KMS-11 (cell line): ENCODE data around the gene ISCA2.
A peak's percentile ranks its signal among the peaks of the same experiment; 100 is the strongest.

Source experiments
- H2AFZ ChIP-seq: fragments of 200-600 bp; sonication (generic); 2 replicates; pipeline ENCODE4 v1.6.1; 2016; ENCODE audit warnings: antibody characterized with exemption, mixed run types, low read depth
- H3K27ac ChIP-seq: fragments of 200-600 bp; sonication (generic); 2 replicates; pipeline ENCODE4 v1.6.1; 2016; ENCODE audit warnings: mild to moderate bottlenecking, mixed run types
- H3K27me3 ChIP-seq: fragments of 200-600 bp; sonication (generic); 2 replicates; pipeline ENCODE4 v1.6.1; 2017; ENCODE audit warnings: mild to moderate bottlenecking, low read depth, mixed run types, moderate library complexity; ENCODE audit not compliant: insufficient read depth
- H3K36me3 ChIP-seq: fragments of 200-600 bp; sonication (generic); 2 replicates; pipeline ENCODE4 v1.6.1; 2017; ENCODE audit warnings: mild to moderate bottlenecking, mixed run types; ENCODE audit not compliant: insufficient read depth
- H3K4me1 ChIP-seq: fragments of 200-600 bp; sonication (generic); 2 replicates; pipeline ENCODE4 v1.6.1; 2016; ENCODE audit warnings: mild to moderate bottlenecking, low read depth, mixed run types; ENCODE audit not compliant: poor library complexity, severe bottlenecking
- H3K4me2 ChIP-seq: fragments of 200-600 bp; sonication (generic); 2 replicates; pipeline ENCODE4 v1.7.0; 2016; ENCODE audit warnings: mild to moderate bottlenecking, mixed run types
- H3K4me3 ChIP-seq: fragments of 200-600 bp; sonication (generic); IDR thresholded peaks from 2 replicates; pipeline ENCODE4 v1.6.1; 2017; ENCODE audit warnings: low read depth, low read length, mixed read lengths; ENCODE audit not compliant: insufficient read depth
- H3K79me2 ChIP-seq: fragments of 200-600 bp; sonication (generic); 2 replicates; pipeline ENCODE4 v1.6.1; 2016; ENCODE audit warnings: low read depth, mixed run types; ENCODE audit not compliant: insufficient read depth
- H3K9ac ChIP-seq: fragments of 200-600 bp; sonication (generic); 2 replicates; pipeline ENCODE4 v1.6.1; 2016; ENCODE audit warnings: mild to moderate bottlenecking, mixed run types
- H4K20me1 ChIP-seq: fragments of 200-600 bp; sonication (generic); 2 replicates; pipeline ENCODE4 v1.6.1; 2016; ENCODE audit warnings: mild to moderate bottlenecking, mixed run types; ENCODE audit not compliant: insufficient read depth
- CTCF ChIP-seq: fragments of 200-600 bp; sonication (generic); conservative IDR thresholded peaks from 2 replicates; pipeline ENCODE4 v1.6.1; 2017; ENCODE audit warnings: low read depth, mild to moderate bottlenecking, antibody characterized with exemption, low read length, moderate library complexity, mixed read lengths

The ISCA2 gene

GRCh38 chr14:74510959-74511409, 17.4 kb downstream of the ISCA2 start:
- no peak for TF ChIP-seq CTCF
- Histone ChIP-seq H3K27me3 (peaks cover 43% of the 10 kb centered on the region), H4K20me1 (no peaks in the 10 kb centered on the region), H3K4me3 (no peak overlapping the region), H3K27ac (no peak overlapping the region), H2AFZ (no peak overlapping the region), H3K4me2 (no peak overlapping the region), H3K4me1 (peaks cover 8% of the 10 kb centered on the region), H3K36me3 (no peaks in the 10 kb centered on the region), H3K79me2 (no peaks in the 10 kb centered on the region), H3K9ac (no peak overlapping the region)

GRCh38 chr14:74511966-74512830, 18.6 kb downstream of the ISCA2 start:
- no peak overlapping the region for H3K4me3 ChIP-seq
- no peak overlapping the region for H3K27ac ChIP-seq
- H3K27me3 ChIP-seq = peaks cover 44% of the 10 kb centered on the region
- H4K20me1 ChIP-seq = no peaks in the 10 kb centered on the region
- no peak overlapping the region for H2AFZ ChIP-seq
- no peak overlapping the region for H3K9ac ChIP-seq
- H3K4me1 ChIP-seq = peaks cover 8% of the 10 kb centered on the region
- H3K4me2 ChIP-seq = no peak overlapping the region
- TF ChIP-seq CTCF = no peak
- H3K36me3 ChIP-seq = no peaks in the 10 kb centered on the region
- H3K79me2 ChIP-seq = no peaks in the 10 kb centered on the region

- Histone ChIP-seq H3K4me3 (no peak overlapping the region), H3K4me2 (peak overlapping the region; percentile 34; the same call in 1 of the 2 replicates), H3K9ac (no peak overlapping the region), H4K20me1 (no peaks in the 10 kb centered on the region), H3K79me2 (no peaks in the 10 kb centered on the region), H3K4me1 (peaks cover 8% of the 10 kb centered on the region), H3K36me3 (no peaks in the 10 kb centered on the region), H3K27ac (no peak overlapping the region), H3K27me3 (peaks cover 44% of the 10 kb centered on the region), H2AFZ (no peak overlapping the region)
- no peak for TF ChIP-seq CTCF
Observed at GRCh38 chr14:74514471-74514941, 20.9 kb downstream of the ISCA2 start.

GRCh38 chr14:74515891-74516412, 22.4 kb downstream of the ISCA2 start:
- H3K36me3 ChIP-seq = no peaks in the 10 kb centered on the region

More at GRCh38 chr14:74515891-74516412, 22.4 kb downstream of the ISCA2 start:
- no peak for TF ChIP-seq CTCF
- Histone ChIP-seq H2AFZ (no peak overlapping the region), H3K4me1 (peaks cover 8% of the 10 kb centered on the region), H3K9ac (no peak overlapping the region), H4K20me1 (no peaks in the 10 kb centered on the region), H3K27ac (no peak overlapping the region), H3K4me2 (no peak overlapping the region), H3K4me3 (no peak overlapping the region), H3K79me2 (no peaks in the 10 kb centered on the region), H3K27me3 (peaks cover 34% of the 10 kb centered on the region)
